Stimulated activated CD4-positive, alpha-beta T cell treated with anti-CD3 and anti-CD28 coated beads, Interleukin-12 subunit alpha, Interleukin-12 subunit beta, amount 100 ng/mL, for 48 hours (primary cell): Measurements from ENCODE around the gene NINJ1.

Experiments used
- DNase-seq, 3 donors: peaks; one replicate each; pipeline ENCODE4 v3.0.0-alpha.2; 2020; ENCODE audit warnings: low read depth in 2 of 3, low spot score in 1 of 3

Gene NINJ1

DNA sequence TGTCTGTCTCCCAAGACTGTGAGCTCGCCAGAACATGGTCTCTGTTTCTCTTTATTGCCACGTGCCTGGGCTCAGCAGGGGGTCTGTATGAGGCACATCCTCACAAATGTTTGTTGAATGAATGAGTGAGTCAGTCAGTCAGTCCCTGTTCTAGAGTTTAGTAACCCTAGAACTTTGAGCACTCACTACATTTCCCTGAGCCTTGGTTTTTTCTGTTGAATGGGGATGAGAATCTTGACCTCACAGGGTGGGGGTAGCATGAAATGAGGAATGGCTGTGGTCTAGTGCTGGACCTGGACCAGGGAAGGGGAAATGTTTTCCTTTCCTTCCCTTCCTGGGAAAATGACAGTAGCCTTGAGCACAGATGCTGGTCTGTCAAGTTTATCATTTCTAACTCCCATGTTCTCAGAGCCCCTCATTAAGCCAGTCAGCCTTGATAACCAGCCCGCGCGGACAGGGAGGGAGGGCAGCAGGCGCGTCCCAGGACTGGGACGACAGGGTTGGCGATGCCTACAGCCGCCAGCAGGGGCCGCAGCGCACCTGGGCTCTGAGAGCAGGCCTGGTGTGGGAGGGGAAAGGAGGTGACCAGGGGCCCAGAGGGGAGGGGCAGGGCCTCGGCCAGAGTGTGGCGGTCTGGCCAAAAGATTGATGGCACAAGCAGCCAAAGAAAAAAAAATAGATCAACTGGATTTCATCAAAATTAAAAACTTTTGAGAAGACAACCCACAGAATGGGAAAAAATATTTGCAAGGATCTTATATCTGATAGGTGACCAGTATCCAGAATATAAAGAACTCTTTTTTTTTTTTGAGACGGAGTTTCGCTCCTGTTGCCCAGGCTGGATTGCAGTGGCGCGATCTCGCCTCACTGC is 25.8 kb upstream of the NINJ1 start:
- DNase-seq, result peak; percentile 62 to 72 (median 71)

DNA sequence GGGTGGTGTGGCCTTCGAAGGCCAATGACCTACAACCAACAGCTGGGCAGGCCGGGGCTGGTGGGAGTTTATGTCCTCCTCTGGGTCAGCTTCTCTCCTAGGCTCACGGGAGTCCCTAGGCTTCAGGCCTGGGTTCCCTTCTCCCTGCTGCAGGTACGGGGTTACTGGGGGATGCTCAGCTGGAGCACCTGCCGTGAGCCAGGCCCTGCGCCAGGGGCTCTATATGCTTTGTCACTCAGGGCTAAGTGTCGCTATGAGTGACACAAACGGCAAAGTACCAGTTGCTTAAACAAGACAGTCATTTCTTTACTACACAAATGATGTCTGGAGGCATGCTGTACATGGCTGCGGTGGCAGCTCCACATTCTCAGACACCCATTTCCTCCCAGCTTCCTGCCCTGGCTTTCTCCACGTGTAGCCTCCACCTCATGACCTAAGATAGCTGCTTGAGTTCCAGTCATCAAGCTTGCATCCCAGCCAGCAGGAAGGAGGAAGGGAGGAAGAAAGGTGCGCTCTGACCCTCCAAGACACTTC is 22.5 kb upstream of the NINJ1 start:
- peak; percentile 45 to 53 (median 46) for DNase-seq

DNA sequence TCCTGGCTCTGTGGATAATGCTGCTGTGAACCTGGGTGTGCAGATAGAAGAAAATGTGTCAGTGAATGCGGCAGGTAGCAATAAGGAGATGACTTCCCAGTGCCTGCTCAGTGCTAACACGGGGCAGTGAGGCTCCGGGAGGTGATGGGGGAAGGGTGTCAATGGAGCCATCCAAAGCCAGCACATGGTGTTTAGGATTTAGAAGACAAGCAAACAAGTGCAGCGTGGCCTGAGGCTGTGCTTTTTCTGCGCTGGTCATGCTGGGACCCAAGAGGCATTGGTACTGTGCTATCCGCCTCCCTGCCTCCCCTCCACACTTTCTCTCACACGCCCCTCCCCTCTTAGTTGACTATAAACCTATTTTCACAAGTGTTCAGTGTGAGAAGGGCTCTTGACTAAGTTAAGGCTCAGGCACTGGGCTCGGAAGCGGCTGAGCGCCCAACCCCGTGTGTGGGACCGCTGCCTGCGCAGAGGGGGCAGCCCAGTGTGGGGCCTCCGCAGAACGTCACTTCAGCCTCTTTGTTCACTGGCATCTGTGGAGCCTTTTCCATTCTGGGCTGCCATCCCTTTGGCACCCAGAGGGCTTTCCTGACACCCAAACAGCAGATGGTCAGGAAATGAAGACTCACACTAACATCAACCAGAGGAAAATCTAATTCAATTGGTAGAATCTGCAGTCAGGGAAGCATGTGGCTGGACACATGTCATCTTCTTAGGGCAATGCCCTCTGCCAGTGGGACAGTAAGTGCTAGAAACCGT is 21.8 kb upstream of the NINJ1 start:
- DNase-seq, result no peak

DNA sequence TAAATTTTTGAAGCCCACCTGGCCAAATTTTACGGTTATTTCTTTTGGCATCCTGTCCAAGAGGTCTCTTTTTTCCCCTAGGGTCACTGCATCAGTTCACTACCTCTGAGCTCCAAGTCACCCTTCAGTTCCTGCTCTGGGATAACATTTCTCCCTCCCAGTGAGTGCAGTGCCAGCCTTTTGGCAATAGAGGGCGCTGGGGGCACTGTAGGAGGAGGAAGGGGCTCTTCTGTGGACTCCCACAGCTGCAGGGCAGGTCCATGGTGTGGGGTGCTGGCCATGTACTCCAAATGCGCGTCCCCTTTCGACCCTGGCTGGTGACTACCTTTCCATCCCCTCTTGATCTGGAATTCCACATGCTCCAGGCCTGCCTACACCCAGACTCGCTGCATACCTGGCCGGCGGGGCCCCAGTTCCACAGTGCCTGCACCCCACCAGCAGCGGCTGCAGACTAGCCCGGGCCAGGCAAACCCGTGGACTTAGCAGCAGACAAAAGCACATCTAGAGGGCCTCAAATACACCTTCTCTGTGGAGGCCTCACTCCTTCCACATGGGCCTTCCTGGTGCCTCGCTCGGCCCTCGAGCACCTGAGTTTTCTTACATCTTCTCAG is 20.3 kb upstream of the NINJ1 start:
- peak in 1 of 3 donors; percentile 43 for DNase-seq

DNA sequence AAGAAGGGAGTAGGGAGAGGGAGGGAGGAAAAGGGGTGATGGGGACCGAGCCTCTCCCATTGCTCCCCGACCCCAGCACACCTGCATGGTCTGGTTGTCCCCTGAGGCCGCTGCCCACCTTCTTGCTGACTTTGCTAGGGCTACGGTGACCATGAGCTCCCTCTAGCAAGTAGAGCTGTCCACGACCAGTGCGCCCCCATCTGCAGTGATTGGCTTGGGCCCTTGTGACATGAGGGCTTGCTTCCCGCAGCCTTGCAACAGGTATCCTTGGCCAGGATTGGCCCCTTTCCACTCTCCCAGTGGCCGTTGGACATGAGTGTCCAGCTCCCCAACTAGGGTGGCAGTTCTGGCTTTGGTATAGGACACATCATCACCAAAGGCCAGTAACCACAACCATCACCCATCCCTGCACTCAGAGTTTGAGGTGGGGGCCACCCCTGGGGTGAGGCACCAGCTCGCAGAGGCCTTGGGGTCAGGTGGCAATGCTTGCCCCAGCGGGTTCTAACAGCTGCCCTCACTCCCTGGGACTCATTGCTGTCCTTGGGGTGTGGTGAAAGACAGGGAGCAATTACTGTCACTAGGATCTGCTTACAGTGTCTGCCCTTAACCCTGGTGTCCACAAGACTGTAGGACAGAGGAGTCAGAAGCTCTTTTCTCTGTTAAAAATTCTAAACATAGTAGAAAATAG is 17.2 kb upstream of the NINJ1 start:
- no peak for DNase-seq

DNA sequence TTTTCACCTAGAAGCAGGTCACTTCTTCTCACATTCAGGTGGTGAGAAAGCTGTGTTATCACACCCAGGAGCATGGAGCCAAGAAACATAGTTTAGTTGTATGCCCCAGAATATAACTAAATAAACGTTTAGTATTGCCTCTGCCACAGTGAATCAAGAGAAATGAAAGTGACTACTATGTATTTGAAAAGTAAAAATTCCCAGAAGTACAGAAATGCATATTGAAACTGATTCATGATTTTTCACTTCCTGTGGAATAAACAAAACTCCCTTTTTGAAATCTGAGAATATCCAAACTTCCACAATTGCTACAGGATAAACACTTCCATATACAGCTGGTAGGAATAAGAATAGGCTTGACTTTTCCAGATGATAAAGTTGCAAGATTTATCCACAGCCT is 15.3 kb upstream of the NINJ1 start:
- no peak for DNase-seq

DNA sequence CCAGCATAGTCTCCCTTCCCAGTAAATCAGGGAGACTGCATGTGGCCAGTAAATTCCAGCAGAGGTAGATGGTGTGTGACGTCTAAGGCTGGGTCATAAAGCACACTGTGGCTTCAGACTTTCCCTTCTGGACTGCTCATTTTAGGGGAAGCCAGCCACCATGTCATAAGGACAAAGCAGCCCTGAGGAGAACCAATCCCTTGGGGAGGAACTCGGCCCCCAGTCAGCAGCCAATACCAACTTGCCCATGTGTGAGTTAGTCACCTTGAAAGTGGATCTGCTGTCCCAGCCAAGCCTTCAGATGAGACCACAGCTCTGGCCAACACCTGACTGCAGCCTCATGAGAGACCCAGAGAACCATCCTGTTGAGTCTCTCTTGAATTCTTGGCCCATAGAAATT is 14.7 kb upstream of the NINJ1 start:
- no peak for DNase-seq

DNA sequence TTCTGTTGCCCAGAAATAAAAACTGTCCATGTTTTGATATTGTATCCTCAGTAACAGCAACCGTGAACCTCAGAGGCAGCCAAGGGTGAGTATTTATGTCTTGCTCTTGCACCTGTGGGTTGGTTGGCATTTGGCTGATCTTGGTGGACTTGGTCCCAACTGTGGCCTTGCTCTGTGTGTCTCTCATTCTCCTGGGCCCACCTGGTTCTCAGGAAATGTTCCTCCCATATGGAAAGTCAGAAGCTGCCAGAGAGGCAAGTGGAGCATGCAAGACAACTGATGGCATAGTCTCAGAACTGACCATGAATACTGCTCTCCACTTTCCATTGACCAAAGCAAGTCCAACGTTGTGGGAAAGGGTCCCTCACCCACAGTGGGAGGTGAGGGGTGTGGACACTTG is 13.6 kb upstream of the NINJ1 start:
- no peak for DNase-seq

DNA sequence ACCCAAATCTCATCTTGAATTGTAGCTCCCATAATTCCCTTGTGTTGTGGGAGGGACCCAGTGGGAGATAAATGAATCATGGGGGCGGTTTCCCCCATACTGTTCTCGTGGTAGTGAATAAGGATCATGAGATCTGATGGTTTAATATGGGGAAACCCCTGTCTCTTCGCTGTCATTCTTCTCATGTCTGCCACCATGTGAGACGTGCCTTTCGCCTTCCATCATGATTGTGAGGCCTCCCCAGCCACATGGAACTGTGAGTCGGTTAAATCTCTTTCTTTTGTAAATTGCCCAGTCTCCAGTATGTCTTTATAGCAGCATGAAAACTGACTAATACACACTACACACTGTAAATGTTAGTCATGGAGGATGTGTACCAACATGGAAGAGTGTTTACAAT is 12.6 kb upstream of the NINJ1 start:
- peak in 2 of 3 donors; percentile 49 to 52 for DNase-seq

DNA sequence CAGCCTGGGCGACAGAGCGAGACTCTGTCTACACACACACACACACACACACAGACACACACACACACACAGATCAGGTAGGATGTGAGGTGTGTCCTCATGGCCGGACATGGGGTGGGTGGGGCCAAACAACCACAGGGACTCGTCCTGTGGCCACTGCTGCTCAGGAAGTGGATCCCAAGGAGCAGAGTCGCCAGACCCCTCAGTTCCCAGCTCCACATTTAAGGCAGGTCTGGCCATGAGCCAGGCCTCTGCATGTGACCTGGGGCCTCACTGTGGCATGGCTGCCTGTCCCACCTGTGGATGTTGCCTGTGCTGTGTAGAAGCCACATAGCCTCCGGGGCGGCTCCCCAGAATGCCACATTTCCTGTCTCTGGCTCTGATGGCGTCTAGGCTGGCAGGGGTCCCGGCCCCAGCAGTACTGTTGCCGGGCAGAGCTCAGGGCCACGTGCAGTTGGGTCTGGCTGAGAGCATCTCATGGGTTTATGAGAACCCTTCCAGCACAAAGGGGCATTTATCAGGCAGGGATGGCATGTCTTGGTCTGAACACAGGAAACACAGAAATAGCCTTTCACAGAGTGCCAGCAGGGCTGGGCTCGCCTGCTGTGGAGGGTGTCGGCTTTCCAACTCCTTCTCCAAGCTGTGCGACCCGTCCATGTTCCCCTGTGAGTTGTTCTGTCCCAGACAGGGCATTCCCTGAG is 9.9 kb upstream of the NINJ1 start:
- DNase-seq, result no peak

DNA sequence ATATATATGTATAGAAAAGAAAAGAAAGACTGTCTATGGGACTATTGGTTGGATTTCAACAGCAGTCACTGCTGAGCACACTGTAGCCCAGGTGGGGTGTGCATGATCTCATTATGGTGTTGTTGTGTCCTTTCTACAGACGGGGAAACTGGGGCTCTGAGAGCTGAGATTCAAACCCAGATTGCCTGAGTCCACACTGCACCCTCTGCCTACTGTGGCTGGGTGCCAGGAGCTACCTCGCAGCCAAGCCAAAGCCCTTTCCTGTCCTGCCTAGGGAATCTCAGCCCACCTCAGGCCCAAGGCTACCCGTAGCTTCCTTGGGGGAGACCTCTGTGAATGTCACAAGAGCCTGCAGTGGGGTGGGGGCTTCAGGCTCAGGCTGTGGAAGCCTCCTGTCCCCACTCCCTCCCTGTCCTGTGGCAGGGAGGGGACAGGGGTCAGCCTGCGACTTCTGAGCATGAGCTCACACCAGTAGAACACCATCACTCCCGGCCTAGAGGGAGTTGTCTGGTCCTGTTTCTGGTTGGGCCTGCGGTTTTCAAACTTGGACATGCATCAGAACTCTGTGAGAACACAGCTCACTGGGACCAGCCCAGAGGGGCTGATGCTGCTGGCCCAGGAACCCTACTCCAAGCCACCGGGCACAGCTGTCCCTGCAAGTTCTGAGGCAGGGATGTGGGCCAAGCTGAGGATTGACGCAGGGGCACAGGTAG is 7.9 kb upstream of the NINJ1 start:
- DNase-seq, result no peak

DNA sequence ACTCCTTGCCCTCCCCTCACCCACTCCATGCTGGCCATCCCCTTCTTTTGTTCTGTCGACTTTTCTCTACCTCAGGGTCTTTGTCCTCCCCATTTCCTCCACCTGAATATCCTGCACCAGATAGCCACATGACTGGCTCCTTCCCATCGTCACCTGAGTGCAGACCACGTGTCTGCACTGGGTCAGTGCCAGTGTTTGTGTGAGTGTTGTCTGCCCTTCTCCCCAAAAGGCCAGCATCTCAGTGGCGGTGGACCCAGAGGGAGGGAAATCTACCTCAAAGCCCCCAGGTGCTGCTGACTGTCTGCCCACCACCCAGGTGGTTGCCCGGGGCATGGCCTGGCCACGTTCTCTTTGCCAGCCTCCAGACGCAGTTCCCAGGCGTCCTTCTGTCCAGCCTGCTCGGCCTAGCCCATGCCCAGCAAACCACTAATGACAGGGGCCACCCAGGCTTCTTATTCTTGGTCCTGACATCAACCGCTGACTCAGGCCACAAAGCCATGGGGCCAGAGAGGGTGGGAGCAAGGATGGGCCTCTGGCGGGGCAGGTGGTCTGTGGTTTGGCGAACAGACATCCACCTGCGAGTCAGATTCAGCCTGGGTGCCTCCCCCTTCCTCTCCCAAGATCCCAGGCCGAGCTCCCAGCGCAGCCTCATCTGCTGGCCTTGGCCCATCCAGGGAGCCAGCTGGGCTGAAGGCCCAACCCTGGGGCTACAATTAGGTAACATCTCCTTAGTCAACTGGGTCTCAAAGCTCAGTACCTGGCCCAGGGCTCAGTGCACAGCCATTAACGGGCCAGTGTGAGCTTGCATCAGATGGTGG is 5.5 kb upstream of the NINJ1 start:
- no peak for DNase-seq

DNA sequence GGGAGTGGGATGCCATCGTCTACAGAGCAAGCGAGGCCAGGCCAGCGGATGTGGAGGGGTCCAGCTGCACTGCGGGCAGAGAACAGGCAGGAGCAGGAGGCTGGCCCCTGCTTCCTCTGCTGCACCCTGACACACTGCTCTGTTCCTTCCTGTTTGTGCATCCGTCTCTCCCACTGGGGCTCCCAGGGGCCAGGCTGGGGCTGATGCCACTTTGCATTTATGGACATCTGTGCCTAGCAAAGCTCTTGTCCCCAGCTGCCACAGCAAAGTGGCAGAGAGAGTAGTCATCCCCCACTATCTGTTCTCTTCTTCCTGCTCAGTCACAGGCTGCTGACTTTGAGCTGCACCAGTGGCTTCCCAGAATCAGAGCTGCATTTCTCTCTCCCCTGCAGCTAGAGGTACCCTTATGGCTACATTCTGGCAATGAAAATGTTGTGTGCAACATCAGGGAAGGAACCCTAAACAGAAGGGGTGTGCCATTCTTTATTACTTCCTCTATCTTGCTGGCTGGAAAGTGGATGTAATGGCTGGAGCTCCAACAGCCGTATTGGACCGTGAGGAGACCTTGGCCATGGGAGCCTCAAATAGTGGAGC is 4.2 kb upstream of the NINJ1 start:
- no peak for DNase-seq

DNA sequence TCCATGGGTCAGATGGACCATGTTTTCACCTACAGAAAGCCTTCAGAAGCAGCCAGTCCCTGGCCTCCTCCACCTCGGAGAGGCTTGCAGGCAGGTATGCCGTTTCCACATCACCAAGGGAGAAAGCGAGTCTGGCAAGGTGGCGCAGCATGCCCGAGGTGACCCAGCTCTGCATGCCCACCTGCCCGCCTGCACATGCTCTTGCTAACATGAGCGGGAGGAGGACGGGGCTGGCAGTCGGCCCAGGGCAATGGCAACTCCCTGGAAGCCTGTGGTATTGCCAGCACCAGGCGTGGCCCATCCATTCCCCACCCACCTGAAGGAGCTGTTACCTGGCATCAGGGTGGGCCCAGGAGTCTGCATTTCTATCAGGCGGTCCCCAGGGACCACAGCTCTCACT is 3.3 kb upstream of the NINJ1 start:
- no peak for DNase-seq

DNA sequence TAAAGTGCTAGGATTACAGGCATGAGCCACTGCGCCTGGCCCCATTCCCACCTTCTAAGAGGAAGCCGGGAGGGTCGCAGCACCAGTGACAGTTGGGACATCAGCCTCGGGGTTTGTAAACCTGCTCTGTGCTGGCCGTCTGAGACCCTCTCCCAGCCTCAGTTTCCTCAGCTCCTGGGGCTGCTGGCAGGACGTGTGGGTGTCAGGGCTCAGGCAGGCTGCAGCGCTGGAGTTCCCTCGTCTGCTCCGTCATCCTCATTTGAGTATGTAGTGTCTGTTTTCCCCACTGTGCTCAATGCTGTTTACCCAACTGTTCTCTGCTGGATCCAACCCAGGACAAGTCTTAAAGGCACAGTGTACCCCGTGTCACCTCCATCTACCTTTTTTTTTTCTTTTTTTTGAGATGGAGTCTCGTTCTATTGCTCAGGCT is 2.0 kb upstream of the NINJ1 start:
- no peak for DNase-seq

DNA sequence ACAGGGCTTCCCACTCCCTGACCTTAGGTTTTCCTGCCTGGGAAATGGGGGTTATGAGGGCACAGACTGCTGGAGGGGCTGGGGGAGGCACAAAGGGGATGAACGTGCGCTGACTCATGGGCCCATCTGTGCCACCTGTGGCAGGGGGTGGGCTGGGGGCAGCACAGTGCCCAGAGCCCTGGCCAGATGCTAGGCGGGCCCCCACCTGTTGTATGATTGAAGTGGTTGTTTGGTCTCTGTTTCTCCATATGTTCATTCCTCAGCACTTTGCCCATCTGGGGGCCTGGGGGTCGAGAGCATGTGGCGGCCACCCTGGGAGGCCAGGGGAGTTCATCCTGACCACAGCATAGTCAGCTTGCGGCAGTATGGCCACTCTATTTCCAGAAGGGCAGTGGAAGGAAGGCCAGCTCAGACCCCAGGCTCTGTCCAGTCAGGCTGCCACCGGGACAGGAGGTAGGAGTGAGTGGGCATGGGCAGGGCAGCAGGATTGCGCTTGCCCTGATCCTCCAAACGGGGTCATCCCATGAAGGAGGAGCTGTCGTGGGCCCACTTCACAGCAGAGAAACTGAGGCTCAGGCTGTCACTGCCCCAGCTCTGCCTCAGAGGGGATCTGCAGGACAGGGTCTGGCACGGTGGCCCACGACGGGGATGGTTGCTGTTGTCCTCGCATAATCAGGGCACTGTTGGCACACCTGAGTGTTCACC is 841 bp upstream of the NINJ1 start:
- DNase-seq, result no peak

DNA sequence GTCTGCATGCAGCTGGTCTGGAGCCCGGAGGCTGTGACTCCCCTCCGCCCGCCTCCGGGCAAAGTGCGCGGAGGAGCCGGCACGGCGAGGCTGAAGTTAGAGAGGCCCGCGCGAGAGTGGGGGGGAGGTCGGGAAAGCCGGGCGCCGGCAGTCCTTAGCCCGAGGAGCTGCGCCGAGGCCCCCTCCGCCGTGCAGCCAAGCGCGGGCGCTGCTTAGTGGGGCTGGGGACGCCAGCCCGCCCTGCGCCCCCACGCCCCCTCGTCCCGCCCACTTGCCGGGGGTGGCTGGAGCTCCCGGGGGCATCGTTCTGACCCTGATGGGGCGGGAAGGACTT is 403 bp downstream of the NINJ1 start:
- peak in 1 of 3 donors; percentile 39 for DNase-seq
